Small intestine (tissue), 7 donors: ENCODE measurements around the gene SLC35F4. TPM values are rescaled to one million over a fixed set of nuclear protein-coding genes. Genes with fewer than 3 reads are reported as not detected.
"Not testable (repeated sequence)": the region's sequence is repeated elsewhere in the genome, so short reads cannot be mapped to it uniquely, and the experiment has no call there.

Experiments used
- DNase-seq, 2 donors: peaks; one replicate each; pipeline versions ENCODE4 v3.0.0 to v3.0.0-alpha.2; 2013
- FAIRE-seq: peaks from 2 replicates; lab custom pipeline; 2012; peaks lifted over from hg19 to GRCh38; lab: Jason Lieb, UNC
- H3K27ac ChIP-seq, 3 donors: one replicate each; pipeline ENCODE4 v1.5.1; 2013; ENCODE audit warnings: low read length in 2 of 3, mild to moderate bottlenecking in 2 of 3, control low read depth in 1 of 3, inconsistent platforms in 1 of 3, low read depth in 1 of 3, moderate library complexity in 1 of 3
- H3K27me3 ChIP-seq, 3 donors: one replicate each; pipeline ENCODE4 v1.6.1; 2013; ENCODE audit warnings: low read length in 3 of 3, inconsistent platforms in 1 of 3; ENCODE audit not compliant: control insufficient read depth in 3 of 3, insufficient read depth in 3 of 3
- H3K36me3 ChIP-seq, 3 donors: one replicate each; pipeline ENCODE4 v1.6.1; 2013; ENCODE audit warnings: low read length in 3 of 3, inconsistent platforms in 1 of 3, low read depth in 1 of 3, mild to moderate bottlenecking in 1 of 3, moderate library complexity in 1 of 3; ENCODE audit not compliant: control insufficient read depth in 3 of 3, insufficient read depth in 2 of 3
- H3K4me1 ChIP-seq, 3 donors: one replicate each; pipeline ENCODE4 v1.6.1; 2013; ENCODE audit warnings: low read length in 2 of 3, inconsistent platforms in 1 of 3, low read depth in 1 of 3, mild to moderate bottlenecking in 1 of 3, moderate library complexity in 1 of 3; ENCODE audit not compliant: control insufficient read depth in 3 of 3, insufficient read depth in 2 of 3
- H3K4me3 ChIP-seq, 3 donors: one replicate each; pipeline ENCODE4 v1.5.1; 2013; ENCODE audit warnings: low read length in 3 of 3, control low read depth in 1 of 3, inconsistent platforms in 1 of 3, low read depth in 1 of 3, mild to moderate bottlenecking in 1 of 3, moderate library complexity in 1 of 3
- H3K9me3 ChIP-seq, 2 donors: one replicate each; pipeline ENCODE4 v1.6.1; 2013; ENCODE audit warnings: low read depth in 1 of 2, low read length in 1 of 2; ENCODE audit not compliant: control insufficient read depth in 2 of 2, insufficient read depth in 1 of 2
- WGBS, 3 donors: extraction: QIAGEN DNeasy Blood & Tissue Kit; methylation state at CpG; one replicate each; pipeline ENCODE4 v1.1.7; 2013; 5-methylcytosine and 5-hydroxymethylcytosine counted together
- polyA plus RNA-seq, 4 donors: library from polyadenylated mRNA; stranded (reverse) in 3 of 4; unstranded in 1 of 4; fragments of 200-250 nt in 3 of 4; fragments of 120-200 nt in 1 of 4; gene quantifications; one replicate each; pipeline versions ENCODE4 v1.2.1 to v1.2.3, GENCODE V29; 2013
- donor health status: healthy with polysubstance abuse.
- donor health status: control.
- donor health status: control.
- donor health status: Bipolar disorder and iron deficiency.
- donor health status: healthy.

The SLC35F4 gene
- polyA plus RNA-seq, 4 donors: 0.10 to 0.13 TPM; not detected in 2

DNA sequence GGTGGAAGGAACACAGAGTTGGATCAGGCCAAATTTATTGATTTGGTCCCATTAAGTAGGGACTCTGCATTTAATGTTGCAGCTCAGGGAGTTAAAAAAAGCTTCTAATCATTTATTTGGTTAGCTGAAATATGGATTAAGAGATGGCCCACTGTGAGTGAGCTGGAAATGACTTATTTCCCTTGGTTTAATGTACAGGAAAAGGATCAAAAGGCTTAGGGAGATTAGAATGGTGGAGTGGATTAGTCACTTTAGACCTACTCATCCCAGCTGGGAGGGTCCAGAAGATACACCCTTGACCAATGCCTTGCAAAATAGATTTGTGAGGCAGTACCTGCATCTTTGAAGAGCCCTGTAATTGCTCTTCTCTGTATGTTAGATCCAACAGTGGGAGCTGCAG lies 143.8 kb downstream of the SLC35F4 start:
- H3K4me3 ChIP-seq, H3K4me1 ChIP-seq, H3K36me3 ChIP-seq, FAIRE-seq, H3K27me3 ChIP-seq, H3K9me3 ChIP-seq, DNase-seq, H3K27ac ChIP-seq: not testable (repeated sequence)

DNA sequence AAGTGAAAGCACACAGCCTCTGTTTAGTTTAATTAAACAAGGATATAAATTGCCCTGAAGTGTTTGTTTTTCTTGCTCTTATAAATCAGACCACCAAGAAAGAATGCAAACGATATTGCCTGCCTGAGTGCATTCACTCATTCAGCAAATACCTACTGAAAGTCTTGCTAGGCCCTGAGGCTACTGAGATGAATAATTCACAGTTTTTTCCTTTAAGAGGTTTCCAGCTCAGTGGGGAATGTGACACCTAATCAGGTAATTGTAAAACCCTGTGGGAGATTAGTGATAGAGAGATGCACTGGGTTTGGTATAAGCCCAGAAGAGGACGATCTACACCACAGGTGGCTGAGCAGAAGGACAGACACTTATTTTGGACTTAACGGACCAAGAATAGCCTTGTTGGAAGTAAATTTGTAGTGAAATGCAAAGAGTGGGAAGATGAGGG lies 151.4 kb downstream of the SLC35F4 start:
- Histone ChIP-seq H3K4me1 (no peaks in the 10 kb centered on the region), H3K36me3 (no peaks in the 10 kb centered on the region), H3K27ac (no peak overlapping the region), H3K9me3 (peaks cover 0 to 7% of the 10 kb centered on the region in 2 donors), H3K27me3 (no peaks in the 10 kb centered on the region), H3K4me3 (no peak overlapping the region)
- DNase-seq (no peak), FAIRE-seq (no peak)
- WGBS, 3 donors: 13 to 17% (median 16%) methylated on average over 3 of the region's 3 CpGs

DNA sequence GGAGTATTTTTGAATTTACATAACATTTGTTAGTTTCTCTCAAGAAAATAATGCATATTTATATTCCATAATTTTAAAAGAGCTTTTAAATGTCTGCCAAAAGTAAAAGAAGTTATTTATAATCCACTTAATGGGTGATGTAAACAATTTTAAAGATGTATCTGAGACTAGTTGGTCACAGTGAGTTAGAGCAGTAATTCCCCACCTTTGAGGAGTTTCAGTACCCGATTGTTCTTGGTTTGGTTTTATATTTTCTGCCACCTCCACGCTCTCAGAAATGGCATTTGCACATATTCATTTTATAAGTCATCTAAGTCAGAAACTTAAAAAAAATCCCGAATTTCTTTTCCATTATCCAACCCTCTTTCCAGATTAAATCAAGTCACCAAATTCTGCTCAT lies 153.2 kb downstream of the SLC35F4 start:
- WGBS, 3 donors: 64 to 77% (median 74%) methylated on average over 3 of the region's 3 CpGs
- no peaks in the 10 kb centered on the region for H3K36me3 ChIP-seq
- H3K4me3 ChIP-seq: no peak overlapping the region
- H3K4me1 ChIP-seq: no peaks in the 10 kb centered on the region
- H3K27me3 ChIP-seq: no peaks in the 10 kb centered on the region
- FAIRE-seq (no peak), DNase-seq (no peak)
- H3K27ac ChIP-seq: no peak overlapping the region
- peaks cover 0 to 18% of the 10 kb centered on the region in 2 donors for H3K9me3 ChIP-seq

DNA sequence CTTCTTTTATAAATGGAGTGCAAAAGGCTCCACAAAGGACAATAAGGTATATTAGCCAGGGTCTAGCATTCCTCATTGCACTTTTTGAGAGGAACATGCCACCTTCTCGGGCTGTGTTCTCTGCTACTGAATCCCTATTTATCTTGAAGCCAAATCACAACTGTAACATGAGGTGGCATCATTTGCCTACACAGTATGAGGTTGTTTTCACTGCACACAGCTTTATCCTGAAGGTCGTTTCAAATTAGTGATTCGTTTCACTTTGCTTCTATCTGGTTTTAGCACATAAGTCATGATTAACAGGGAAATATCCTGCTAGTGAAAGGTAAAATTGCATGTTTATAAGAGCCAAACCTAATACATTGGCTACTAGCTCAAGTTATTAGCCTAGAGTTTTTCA lies 153.8 kb downstream of the SLC35F4 start:
- H3K9me3 ChIP-seq: peaks cover 0 to 18% of the 10 kb centered on the region in 2 donors
- no peaks in the 10 kb centered on the region for H3K36me3 ChIP-seq
- no peaks in the 10 kb centered on the region for H3K4me1 ChIP-seq
- H3K27ac ChIP-seq: no peak overlapping the region
- H3K4me3 ChIP-seq: no peak overlapping the region
- 15 to 34% (median 15%) methylated on average over 3 of the region's 3 CpGs for WGBS, 3 donors
- no peaks in the 10 kb centered on the region for H3K27me3 ChIP-seq
- DNase-seq (no peak), FAIRE-seq (no peak)

DNA sequence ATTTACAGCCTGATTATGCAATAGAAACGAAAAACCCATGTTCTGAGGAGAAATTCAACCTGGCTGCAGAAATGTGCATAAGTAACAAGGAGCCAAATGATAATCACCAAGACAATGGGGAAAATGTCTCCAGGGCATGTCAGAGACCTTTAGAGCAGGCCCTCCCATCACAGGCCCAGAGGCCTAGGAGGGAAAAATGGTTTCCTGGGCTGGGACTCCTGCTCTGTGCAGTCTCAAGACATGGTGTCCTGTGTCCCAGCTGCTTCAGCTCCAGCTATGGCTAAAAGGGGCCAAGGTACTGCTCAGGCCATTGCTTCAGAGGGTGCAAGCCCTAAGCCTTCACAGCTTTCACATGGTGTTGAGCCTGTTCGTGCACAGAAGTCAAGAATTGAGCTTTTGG lies 156.0 kb downstream of the SLC35F4 start:
- 34 to 49% (median 44%) methylated on average over 2 of the region's 2 CpGs for WGBS, 3 donors
- no peak overlapping the region for H3K27ac ChIP-seq
- FAIRE-seq (no peak), DNase-seq (no peak)
- H3K9me3 ChIP-seq: peaks cover 0 to 18% of the 10 kb centered on the region in 2 donors
- no peak overlapping the region for H3K4me3 ChIP-seq
- H3K36me3 ChIP-seq: no peaks in the 10 kb centered on the region
- no peaks in the 10 kb centered on the region for H3K27me3 ChIP-seq
- H3K4me1 ChIP-seq: no peaks in the 10 kb centered on the region

DNA sequence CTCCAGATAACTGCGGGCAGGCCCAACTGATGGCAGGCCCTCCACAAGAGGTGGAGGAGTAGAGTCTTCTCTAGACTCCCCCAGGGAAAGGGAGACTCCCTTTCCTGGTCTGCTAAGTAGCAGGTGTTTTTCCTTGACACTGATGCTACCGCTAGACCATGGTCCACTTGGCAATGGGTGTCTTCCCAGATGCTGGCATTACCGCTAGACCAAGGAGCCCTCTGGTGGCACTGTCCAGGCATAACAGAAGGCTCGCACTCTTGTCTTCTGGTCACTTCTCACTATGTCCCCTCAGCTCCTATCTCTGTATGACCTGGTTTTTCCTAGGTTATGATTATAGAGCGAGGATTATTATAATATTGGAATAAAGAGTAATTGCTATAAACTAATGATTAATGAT lies 156.8 kb downstream of the SLC35F4 start:
- not testable (repeated sequence) for H3K36me3 ChIP-seq, H3K27ac ChIP-seq, H3K4me3 ChIP-seq, DNase-seq, FAIRE-seq, H3K27me3 ChIP-seq, H3K4me1 ChIP-seq
- whole genome bisulfite sequencing, 3 donors: 87 to 96% (median 92%) methylated on average over 5 of the region's 5 CpGs
- H3K9me3 ChIP-seq: peaks cover 0 to 18% of the 10 kb centered on the region in 2 donors

DNA sequence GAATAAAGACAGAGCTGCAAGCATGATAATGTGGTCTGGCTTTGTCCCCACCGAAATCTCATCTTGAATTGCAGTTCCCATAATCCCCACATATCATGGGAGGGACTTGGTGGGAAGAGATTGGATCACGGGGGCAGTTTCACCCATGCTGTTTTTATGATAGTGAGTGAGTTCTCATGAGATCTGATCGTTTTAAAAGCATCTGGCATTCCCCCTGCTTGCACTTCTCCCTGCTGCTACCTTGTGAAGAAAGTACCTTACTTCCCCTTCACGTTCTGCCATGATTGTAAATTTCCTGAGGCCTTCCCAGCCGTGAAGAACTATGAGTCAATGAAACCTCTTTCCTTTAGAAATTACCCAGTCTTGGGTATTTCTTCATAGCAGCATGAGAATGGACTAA lies 158.7 kb downstream of the SLC35F4 start:
- peaks cover 0 to 18% of the 10 kb centered on the region in 2 donors for H3K9me3 ChIP-seq
- DNase-seq (no peak), FAIRE-seq (no peak)
- no peaks in the 10 kb centered on the region for H3K36me3 ChIP-seq
- no peaks in the 10 kb centered on the region for H3K27me3 ChIP-seq
- H3K4me1 ChIP-seq: no peaks in the 10 kb centered on the region
- WGBS, 3 donors: 49 to 58% (median 51%) methylated on average over 5 of the region's 5 CpGs
- H3K4me3 ChIP-seq: no peak overlapping the region
- no peak overlapping the region for H3K27ac ChIP-seq

DNA sequence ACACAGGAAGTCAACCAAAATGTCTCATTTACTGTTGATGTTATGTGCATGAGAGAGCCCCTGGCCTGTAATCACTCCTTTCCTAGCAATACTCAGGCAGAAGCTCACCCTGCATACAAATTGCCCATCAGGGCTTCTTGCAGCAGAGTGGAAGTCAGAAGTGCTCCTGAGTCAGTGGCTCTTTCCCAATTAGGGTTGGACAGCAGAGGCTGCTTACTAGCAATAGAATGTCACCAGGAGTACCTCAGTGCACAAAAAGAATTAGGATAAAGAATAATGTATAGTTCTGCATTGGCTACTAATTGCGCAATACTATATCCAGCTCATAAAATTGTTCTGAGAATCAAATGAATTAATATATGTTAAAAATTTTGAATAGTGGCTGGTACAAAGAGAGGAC lies 161.1 kb downstream of the SLC35F4 start:
- WGBS, 3 donors: 95 to 98% (median 97%) methylated on average over 1 of the region's 1 CpG
- DNase-seq: no peak
- FAIRE-seq: no peak
- Histone ChIP-seq H3K4me3 (no peak overlapping the region), H3K27me3 (no peaks in the 10 kb centered on the region), H3K4me1 (no peaks in the 10 kb centered on the region), H3K36me3 (no peaks in the 10 kb centered on the region), H3K9me3 (peaks cover 0 to 11% of the 10 kb centered on the region in 2 donors), H3K27ac (no peak overlapping the region)

DNA sequence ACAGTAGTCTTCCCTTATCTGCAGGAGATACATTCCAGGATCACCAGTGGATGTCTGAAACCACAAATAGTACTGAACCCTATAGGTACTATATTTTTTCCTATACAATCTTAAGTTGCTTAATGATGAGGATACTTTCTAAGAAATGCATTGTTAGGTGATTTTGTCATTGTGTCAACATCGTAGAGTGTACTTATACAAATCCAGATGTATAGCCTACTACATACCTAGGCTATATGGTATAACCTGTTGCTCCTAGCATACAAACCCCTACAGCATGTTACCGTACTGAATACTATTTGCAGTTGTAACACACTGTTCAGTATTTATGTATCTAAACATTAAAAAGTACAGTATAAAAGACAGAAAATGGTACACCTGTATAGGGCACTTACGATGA lies 165.9 kb downstream of the SLC35F4 start:
- H3K27ac ChIP-seq: no peak overlapping the region
- no peaks in the 10 kb centered on the region for H3K9me3 ChIP-seq
- H3K27me3 ChIP-seq: no peaks in the 10 kb centered on the region
- H3K4me1 ChIP-seq: no peaks in the 10 kb centered on the region
- H3K4me3 ChIP-seq: no peak overlapping the region
- no peak for DNase-seq
- FAIRE-seq: no peak
- no peaks in the 10 kb centered on the region for H3K36me3 ChIP-seq
- WGBS, 3 donors: 46 to 60% (median 57%) methylated on average over 3 of the region's 3 CpGs
